HL-60 (cell line): ENCODE data around the gene HSD11B2.

ENCODE experiments used
- DNase-seq, 2 experiments: peaks; one replicate each; pipeline ENCODE4 v3.0.0-alpha.2; 2010 to 2020; ENCODE audit warnings: low read depth in 1 of 2, low spot score in 1 of 2
- H3K27ac ChIP-seq: fragments of 250-450 bp; sonication (Bioruptor Pico); replicated peaks from 2 replicates; pipeline ENCODE4 v1.5.1; 2020; ENCODE audit warnings: mild to moderate bottlenecking, moderate library complexity
- H3K27me3 ChIP-seq: fragments of 250-450 bp; sonication (Bioruptor Pico); 2 replicates; pipeline ENCODE4 v1.5.1; 2021; ENCODE audit warnings: mild to moderate bottlenecking, moderate library complexity; ENCODE audit not compliant: insufficient read depth, poor library complexity, severe bottlenecking
- H3K4me3 ChIP-seq: replicated peaks from 2 replicates; pipeline ENCODE4 v1.5.1; 2011; ENCODE audit warnings: mild to moderate bottlenecking, control low read depth, low read length; ENCODE audit not compliant: insufficient read depth
- CTCF ChIP-seq: IDR thresholded peaks from one replicate; pipeline ENCODE4 v1.5.1; 2011; ENCODE audit warnings: low read length, control low read depth, inconsistent platforms; ENCODE audit not compliant: insufficient read depth
- GABPA ChIP-seq: IDR thresholded peaks from 2 replicates; pipeline ENCODE4 v1.6.1; 2012; ENCODE audit warnings: low read depth
- POLR2AphosphoS5 ChIP-seq: IDR thresholded peaks from 2 replicates; pipeline ENCODE4 v1.6.1; 2012; ENCODE audit warnings: low read depth
- REST ChIP-seq: IDR thresholded peaks from 2 replicates; pipeline ENCODE4 v1.6.1; 2012; ENCODE audit warnings: low read depth; ENCODE audit not compliant: insufficient replicate concordance
- SPI1 ChIP-seq: IDR thresholded peaks from 2 replicates; pipeline ENCODE4 v1.6.1; 2012; ENCODE audit warnings: low read depth, mild to moderate bottlenecking, borderline replicate concordance

Gene HSD11B2

GRCh38 chr16:67480833-67481560 is 50.1 kb downstream of the HSD11B2 start, which contains the start of gene ATP6V0D1:
Gene ATP6V0D1 (minus strand): TSS chr16:67481157. CDS start chr16:67481086, 71 bp downstream.
- H3K27me3 ChIP-seq: no peaks in the 10 kb centered on the region
- peak within 1 kb of the TSS; percentile 91 for H3K27ac ChIP-seq
- TF ChIP-seq SPI1 (peak; percentile 77; the same call in 1 of the 2 replicates), REST (no peak), GABPA (no peak), POLR2AphosphoS5 (peak; percentile 75; the same call in 1 of the 2 replicates), CTCF (peak; percentile 36)
- DNase-seq: peak; percentile 98
- H3K4me3 ChIP-seq: peak within 1 kb of the TSS; percentile 99

- H3K27ac ChIP-seq: peak overlapping the region; percentile 91
- DNase-seq: peak in 1 of 2 experiments; percentile 35
- no peaks in the 10 kb centered on the region for H3K27me3 ChIP-seq
- H3K4me3 ChIP-seq: peak overlapping the region; percentile 42
- TF ChIP-seq GABPA (no peak), SPI1 (no peak), REST (no peak), CTCF (no peak), POLR2AphosphoS5 (no peak)
These were observed 50.8 kb downstream of the HSD11B2 start for GRCh38 chr16:67481561-67482232.

- peak overlapping the region; percentile 91 for H3K27ac ChIP-seq
- no peaks in the 10 kb centered on the region for H3K27me3 ChIP-seq
- TF ChIP-seq REST (no peak), POLR2AphosphoS5 (no peak), GABPA (no peak), SPI1 (no peak), CTCF (no peak)
- H3K4me3 ChIP-seq: peak overlapping the region; percentile 42
- DNase-seq: no peak
These were observed 51.5 kb downstream of the HSD11B2 start for GRCh38 chr16:67482233-67482924.
